H9 (cell line): Measurements from ENCODE around the gene MEPCE. TPM values are rescaled to one million over a fixed set of nuclear protein-coding genes. Genes with fewer than 3 reads are reported as not detected.

Source experiments
- DNase-seq: peaks from one replicate; pipeline ENCODE4 v3.0.0-alpha.2; 2017
- H2AFZ ChIP-seq: one replicate; pipeline ENCODE4 v1.6.1; 2013; ENCODE audit warnings: mild to moderate bottlenecking, low read length, control low read depth, moderate library complexity
- H2AK5ac ChIP-seq: 2 replicates; pipeline ENCODE4 v1.6.1; 2013; ENCODE audit warnings: low read length, control low read depth, mixed read lengths; ENCODE audit not compliant: insufficient read length
- H2BK120ac ChIP-seq: one replicate; pipeline ENCODE4 v1.6.1; 2013; ENCODE audit warnings: low read depth, mild to moderate bottlenecking, low read length, control low read depth, inconsistent platforms; ENCODE audit not compliant: poor library complexity, severe bottlenecking
- H2BK12ac ChIP-seq: 2 replicates; pipeline ENCODE4 v1.6.1; 2013; ENCODE audit warnings: low read length, control low read depth, mixed read lengths, low read depth; ENCODE audit not compliant: insufficient read length
- H2BK15ac ChIP-seq: 2 replicates; pipeline ENCODE4 v1.6.1; 2013; ENCODE audit warnings: low read depth, low read length, control low read depth
- H2BK20ac ChIP-seq: one replicate; pipeline ENCODE4 v1.6.1; 2013; ENCODE audit warnings: low read depth, mild to moderate bottlenecking, low read length, control low read depth, inconsistent platforms; ENCODE audit not compliant: poor library complexity, severe bottlenecking
- H2BK5ac ChIP-seq: 2 replicates; pipeline ENCODE4 v1.6.1; 2013; ENCODE audit warnings: low read length, control low read depth, mixed read lengths; ENCODE audit not compliant: insufficient read length
- H3K14ac ChIP-seq: 2 replicates; pipeline ENCODE4 v1.6.1; 2013; ENCODE audit warnings: low read length, control low read depth; ENCODE audit not compliant: insufficient read depth
- H3K18ac ChIP-seq: 2 replicates; pipeline ENCODE4 v1.6.1; 2013; ENCODE audit warnings: low read depth, mild to moderate bottlenecking, mixed read lengths, low read length, control low read depth; ENCODE audit not compliant: insufficient read length
- H3K23ac ChIP-seq: 2 replicates; pipeline ENCODE4 v1.6.1; 2013; ENCODE audit warnings: low read length, control low read depth, mixed read lengths, low read depth; ENCODE audit not compliant: insufficient read length
- H3K23me2 ChIP-seq: 2 replicates; pipeline ENCODE4 v1.6.1; 2013; ENCODE audit warnings: low read depth, mild to moderate bottlenecking, mixed read lengths, low read length, control low read depth; ENCODE audit not compliant: insufficient read length, poor library complexity, severe bottlenecking
- H3K27ac ChIP-seq: 2 replicates; pipeline ENCODE4 v1.5.1; 2013; ENCODE audit warnings: low read length, control low read depth, mixed read lengths, low read depth; ENCODE audit not compliant: insufficient read length
- H3K27me3 ChIP-seq: 2 replicates; pipeline ENCODE4 v1.6.1; 2013; ENCODE audit warnings: low read length, control low read depth, inconsistent platforms; ENCODE audit not compliant: insufficient read depth
- H3K4ac ChIP-seq: 2 replicates; pipeline ENCODE4 v1.6.1; 2013; ENCODE audit warnings: low read depth, mild to moderate bottlenecking, control low read depth, inconsistent platforms, low read length, moderate library complexity
- H3K4me1 ChIP-seq: 2 replicates; pipeline ENCODE4 v1.6.1; 2013; ENCODE audit warnings: low read length, control low read depth, inconsistent platforms; ENCODE audit not compliant: insufficient read depth
- H3K4me2 ChIP-seq: 2 replicates; pipeline ENCODE4 v1.6.1; 2013; ENCODE audit warnings: low read length, control low read depth, mixed read lengths; ENCODE audit not compliant: insufficient read length, insufficient read depth
- H3K56ac ChIP-seq: 2 replicates; pipeline ENCODE4 v1.6.1; 2013; ENCODE audit warnings: low read depth, mild to moderate bottlenecking, mixed read lengths, low read length, control low read depth; ENCODE audit not compliant: insufficient read length
- H3K79me1 ChIP-seq: 2 replicates; pipeline ENCODE4 v1.6.1; 2013; ENCODE audit warnings: low read depth, mild to moderate bottlenecking, moderate library complexity, low read length, control low read depth, inconsistent platforms; ENCODE audit not compliant: insufficient read depth, poor library complexity, severe bottlenecking
- H3K79me2 ChIP-seq: 2 replicates; pipeline ENCODE4 v1.6.1; 2013; ENCODE audit warnings: low read length, control low read depth, inconsistent platforms; ENCODE audit not compliant: insufficient read depth
- H3K9ac ChIP-seq: 2 replicates; pipeline ENCODE4 v1.6.1; 2013; ENCODE audit warnings: low read length, control low read depth, mixed read lengths; ENCODE audit not compliant: insufficient read length; ENCODE audit errors: extremely low read depth
- H3K9me3 ChIP-seq: one replicate; pipeline ENCODE4 v1.6.1; 2013; ENCODE audit warnings: low read depth, low read length, inconsistent platforms; ENCODE audit not compliant: control insufficient read depth
- H3T11ph ChIP-seq: one replicate; pipeline ENCODE4 v1.6.1; 2013; ENCODE audit warnings: mild to moderate bottlenecking, low read length, control low read depth, inconsistent platforms
- H4K20me1 ChIP-seq: one replicate; pipeline ENCODE4 v1.6.1; 2013; ENCODE audit not compliant: control insufficient read depth, insufficient read length, insufficient read depth
- H4K5ac ChIP-seq: 2 replicates; pipeline ENCODE4 v1.6.1; 2013; ENCODE audit warnings: low read depth, mild to moderate bottlenecking, mixed read lengths, low read length, control low read depth; ENCODE audit not compliant: insufficient read length
- H4K8ac ChIP-seq: replicated peaks from 2 replicates; pipeline ENCODE4 v1.6.1; 2013; ENCODE audit warnings: low read length, control low read depth, mixed read lengths, low read depth; ENCODE audit not compliant: insufficient read length
- H4K91ac ChIP-seq: 2 replicates; pipeline ENCODE4 v1.6.1; 2013; ENCODE audit warnings: low read depth, mild to moderate bottlenecking, moderate library complexity, mixed read lengths, low read length, control low read depth; ENCODE audit not compliant: insufficient read length
- H3K27ac Mint-ChIP-seq, 3 experiments: 2 replicates in 2 of 3; 3 replicates in 1 of 3; pipeline ENCODE4 v1.8.0; 2020 to 2021; ENCODE audit warnings: mixed read lengths in 3 of 3, mild to moderate bottlenecking in 1 of 3, moderate library complexity in 1 of 3
- H3K27me3 Mint-ChIP-seq: 2 replicates; pipeline ENCODE4 v1.8.0; 2021; ENCODE audit warnings: low read depth, mild to moderate bottlenecking, moderate library complexity, mixed read lengths
- H3K36me3 Mint-ChIP-seq, 3 experiments: 2 replicates in 2 of 3; 3 replicates in 1 of 3; pipeline ENCODE4 v1.8.0; 2020 to 2021; ENCODE audit warnings: low read depth in 3 of 3, mixed read lengths in 3 of 3; ENCODE audit not compliant: insufficient read depth in 1 of 3
- H3K4me1 Mint-ChIP-seq, 2 experiments: 2 replicates each; pipeline ENCODE4 v1.8.0; 2020; ENCODE audit warnings: mixed read lengths in 2 of 2
- H3K4me3 Mint-ChIP-seq, 2 experiments: 2 replicates in 1 of 2; 3 replicates in 1 of 2; pipeline ENCODE4 v1.8.0; 2020 to 2021; ENCODE audit warnings: mild to moderate bottlenecking in 2 of 2, mixed read lengths in 2 of 2, moderate library complexity in 1 of 2
- H3K9me3 Mint-ChIP-seq, 2 experiments: 2 replicates in 1 of 2; 3 replicates in 1 of 2; pipeline ENCODE4 v1.8.0; 2020; ENCODE audit warnings: mild to moderate bottlenecking in 2 of 2, mixed read lengths in 2 of 2, moderate library complexity in 1 of 2
- CTCF ChIP-seq: fragments of 200-600 bp; sonication (generic); conservative IDR thresholded peaks from 3 replicates; pipeline ENCODE4 v1.8.0; 2021; ENCODE audit warnings: antibody characterized with exemption, mild to moderate bottlenecking
- WGBS: extraction: QIAGEN DNeasy Blood & Tissue Kit; methylation state at CpG from one replicate; pipeline ENCODE4 v1.1.7; 2013; ENCODE audit warnings: missing lambda C conversion rate, low lambda C conversion rate, mixed read lengths; ENCODE audit not compliant: insufficient read length; ENCODE audit errors: extremely low coverage; 5-methylcytosine and 5-hydroxymethylcytosine counted together
- total RNA-seq: library from RNA; stranded (reverse); gene quantifications from 2 replicates; pipeline ENCODE4 v1.2.1, GENCODE V29; 2021

Gene MEPCE
- total RNA-seq, 1 experiment from 2014 or later: 68.0 TPM

- Mint-ChIP-seq H3K27ac (no peak overlapping the region), H3K27me3 (peaks cover 22% of the 10 kb centered on the region), H3K4me1 (peaks cover 9 to 22% of the 10 kb centered on the region in 2 experiments), H3K36me3 (no peaks in the 10 kb centered on the region), H3K4me3 (no peak overlapping the region), H3K9me3 (no peaks in the 10 kb centered on the region)
- Histone ChIP-seq H2AK5ac (no peak overlapping the region), H3K18ac (no peak overlapping the region), H4K5ac (no peak overlapping the region), H3K56ac (no peak overlapping the region), H2BK12ac (no peak overlapping the region), H3K23me2 (no peaks in the 10 kb centered on the region), H2BK5ac (no peak overlapping the region), H4K91ac (no peak overlapping the region), H2BK20ac (no peak overlapping the region), H3K79me2 (no peaks in the 10 kb centered on the region), H3K4ac (no peak overlapping the region), H3K9me3 (no peaks in the 10 kb centered on the region), H3T11ph (no peak overlapping the region), H3K23ac (no peak overlapping the region), H3K79me1 (no peaks in the 10 kb centered on the region), H4K8ac (no peak overlapping the region), H3K14ac (peak overlapping the region; percentile 37; the same call in 1 of the 2 replicates), H2BK15ac (no peak overlapping the region; the same call in 1 of the 2 replicates), H3K4me2 (no peak overlapping the region), H3K9ac (no peak overlapping the region), H2BK120ac (no peak overlapping the region), H3K4me1 (no peaks in the 10 kb centered on the region), H4K20me1 (no peaks in the 10 kb centered on the region), H3K27ac (no peak overlapping the region), H2AFZ (no peak overlapping the region), H3K27me3 (no peaks in the 10 kb centered on the region)
- TF ChIP-seq CTCF: no peak
- DNase-seq: no peak
- 100% methylated on average over 1 of the region's 9 CpGs for WGBS
Observed at GRCh38 chr7:100389437-100390088, 40.1 kb upstream of the MEPCE start.
